WTC11 (cell line): ENCODE measurements around the gene ANXA6. TPM values are rescaled to one million over a fixed set of nuclear protein-coding genes. Genes with fewer than 3 reads are reported as not detected.

ENCODE experiments used
- ATAC-seq: fragments of 200-7000 bp; cut with Tn5 transposase; 2 replicates; pipeline ENCODE4 v1.10.0; 2021; ENCODE audit warnings: mild to moderate bottlenecking, moderate library complexity
- CTCF ChIA-PET: fragments of 300-600 bp; sonication (Branson Sonifier 250); formaldehyde crosslinking; loops from one replicate; lab custom pipeline; 2021; ENCODE audit warnings: antibody characterized with exemption; lab: Charles Lee
- POLR2A ChIA-PET: fragments of 350-600 bp; sonication (Branson Sonifier 250); formaldehyde crosslinking; loops from one replicate; lab custom pipeline; 2021; ENCODE audit warnings: antibody characterized with exemption; lab: Charles Lee
- DNase-seq: peaks from one replicate; pipeline ENCODE4 v3.0.0; 2021; ENCODE audit warnings: low spot score
- H3K27ac Mint-ChIP-seq: 2 replicates; pipeline ENCODE4 v1.8.0; 2021; ENCODE audit warnings: mixed read lengths
- H3K27me3 Mint-ChIP-seq: 2 replicates; pipeline ENCODE4 v1.8.0; 2021; ENCODE audit warnings: low read depth, mild to moderate bottlenecking, moderate library complexity, mixed read lengths
- H3K36me3 Mint-ChIP-seq: 2 replicates; pipeline ENCODE4 v1.8.0; 2021; ENCODE audit warnings: mixed read lengths
- H3K4me1 Mint-ChIP-seq: 2 replicates; pipeline ENCODE4 v1.8.0; 2022; ENCODE audit warnings: mixed read lengths
- H3K4me3 Mint-ChIP-seq: 2 replicates; pipeline ENCODE4 v1.8.0; 2021; ENCODE audit warnings: mild to moderate bottlenecking, moderate library complexity, mixed read lengths
- H3K9me3 Mint-ChIP-seq: 2 replicates; pipeline ENCODE4 v1.8.0; 2021; ENCODE audit warnings: mixed read lengths
- AFF4 ChIP-seq: sonication (generic); formaldehyde crosslinking; IDR thresholded peaks from 2 replicates; pipeline ENCODE4 v1.8.1; 2023; ENCODE audit warnings: mild to moderate bottlenecking, missing genetic modification reagents, borderline replicate concordance
- ATF6 ChIP-seq: sonication (generic); formaldehyde crosslinking; IDR thresholded peaks from 2 replicates; pipeline ENCODE4 v1.8.1; 2023; ENCODE audit warnings: mild to moderate bottlenecking, missing genetic modification reagents
- CREB1 ChIP-seq: sonication (generic); formaldehyde crosslinking; IDR thresholded peaks from 2 replicates; pipeline ENCODE4 v1.8.0; 2023; ENCODE audit warnings: mild to moderate bottlenecking, missing genetic modification reagents
- ERG ChIP-seq: fragments of 250-450 bp; sonication (Bioruptor Pico); IDR thresholded peaks from 2 replicates; pipeline ENCODE4 v1.8.0; 2021; ENCODE audit warnings: mild to moderate bottlenecking
- ESRRA ChIP-seq: sonication (generic); formaldehyde crosslinking; IDR thresholded peaks from 2 replicates; pipeline ENCODE4 v1.8.1; 2022; ENCODE audit warnings: mild to moderate bottlenecking, missing genetic modification reagents, borderline replicate concordance
- GTF2I ChIP-seq: fragments of 250-450 bp; sonication (Bioruptor Pico); conservative IDR thresholded peaks from 2 replicates; pipeline ENCODE4 v1.4.0; 2021; ENCODE audit warnings: mild to moderate bottlenecking
- HMGA2 ChIP-seq: fragments of 250-450 bp; sonication (Bioruptor Pico); IDR thresholded peaks from 2 replicates; pipeline ENCODE4 v1.4.0; 2021; ENCODE audit warnings: mild to moderate bottlenecking, moderate library complexity
- KAT7 ChIP-seq: sonication (generic); formaldehyde crosslinking; IDR thresholded peaks from 2 replicates; pipeline ENCODE4 v1.8.1; 2023; ENCODE audit warnings: missing genetic modification reagents, mild to moderate bottlenecking, borderline replicate concordance
- MAX ChIP-seq: sonication (generic); formaldehyde crosslinking; IDR thresholded peaks from 2 replicates; pipeline ENCODE4 v1.8.0; 2022; ENCODE audit warnings: mild to moderate bottlenecking, missing genetic modification reagents
- SMAD3 ChIP-seq: sonication (generic); formaldehyde crosslinking; IDR thresholded peaks from 2 replicates; pipeline ENCODE4 v1.8.0; 2022; ENCODE audit warnings: missing genetic modification reagents, mild to moderate bottlenecking, borderline replicate concordance
- SMAD4 ChIP-seq: sonication (generic); formaldehyde crosslinking; IDR thresholded peaks from 2 replicates; pipeline ENCODE4 v1.8.0; 2022; ENCODE audit warnings: mild to moderate bottlenecking, missing genetic modification reagents
- SP1 ChIP-seq: sonication (generic); formaldehyde crosslinking; conservative IDR thresholded peaks from 2 replicates; pipeline ENCODE4 v1.8.1; 2022; ENCODE audit warnings: missing genetic modification reagents
- STAT6 ChIP-seq: sonication (generic); formaldehyde crosslinking; conservative IDR thresholded peaks from 2 replicates; pipeline ENCODE4 v1.8.1; 2023; ENCODE audit warnings: mild to moderate bottlenecking, low read depth, missing genetic modification reagents, moderate library complexity
- USF1 ChIP-seq: sonication (generic); formaldehyde crosslinking; IDR thresholded peaks from 2 replicates; pipeline ENCODE4 v1.8.0; 2022; ENCODE audit warnings: mild to moderate bottlenecking, missing genetic modification reagents
- ZBTB21 ChIP-seq: sonication (generic); formaldehyde crosslinking; IDR thresholded peaks from 2 replicates; pipeline ENCODE4 v1.8.1; 2023; ENCODE audit warnings: mild to moderate bottlenecking, missing genetic modification reagents, borderline replicate concordance
- ZNF232 ChIP-seq: sonication (generic); formaldehyde crosslinking; IDR thresholded peaks from 2 replicates; pipeline ENCODE4 v1.8.0; 2022; ENCODE audit warnings: mild to moderate bottlenecking, missing genetic modification reagents
- total RNA-seq: library from RNA; stranded (reverse); gene quantifications from 3 replicates; pipeline ENCODE4 v1.2.3, GENCODE V29; 2021

Gene ANXA6
- total RNA-seq, 1 experiment from 2014 or later: 92.8 TPM

- TF ChIP-seq ERG (CRISPR knock-in tag): no peak
- TF ChIP-seq KAT7 (CRISPR knock-in tag): no peak
- TF ChIP-seq SP1 (CRISPR knock-in tag): no peak
Observed at GRCh38 chr5:151204051-151204450, 46.5 kb upstream of the ANXA6 start (continued).

GRCh38 chr5:151202381-151203139, 45.0 kb upstream of the ANXA6 start:
- TF ChIP-seq ESRRA (CRISPR knock-in tag) (no peak), MAX (CRISPR knock-in tag) (no peak), SMAD4 (CRISPR knock-in tag) (no peak), SMAD3 (CRISPR knock-in tag) (no peak), AFF4 (CRISPR knock-in tag) (no peak), STAT6 (CRISPR knock-in tag) (no peak), CREB1 (CRISPR knock-in tag) (no peak), ZBTB21 (CRISPR knock-in tag) (no peak), USF1 (CRISPR knock-in tag) (no peak), ATF6 (CRISPR knock-in tag) (no peak), HMGA2 (CRISPR knock-in tag) (no peak), GTF2I (CRISPR knock-in tag) (no peak), ZNF232 (CRISPR knock-in tag) (no peak)
- TF ChIP-seq, all 79 proteins: peak for 0
- no peaks in the 10 kb centered on the region for H3K27me3 Mint-ChIP-seq
- ATAC-seq (no peak), DNase-seq (no peak)
- POLR2A ChIA-PET: no interaction called here
- CTCF ChIA-PET: no interaction called here
- no peaks in the 10 kb centered on the region for H3K4me1 Mint-ChIP-seq
- no peaks in the 10 kb centered on the region for H3K36me3 Mint-ChIP-seq
- H3K9me3 Mint-ChIP-seq: no peaks in the 10 kb centered on the region
- H3K27ac Mint-ChIP-seq: no peak overlapping the region
- H3K4me3 Mint-ChIP-seq: no peak overlapping the region
